ENCODE results near the gene ZNF496.

The ZNF496 gene

DNA sequence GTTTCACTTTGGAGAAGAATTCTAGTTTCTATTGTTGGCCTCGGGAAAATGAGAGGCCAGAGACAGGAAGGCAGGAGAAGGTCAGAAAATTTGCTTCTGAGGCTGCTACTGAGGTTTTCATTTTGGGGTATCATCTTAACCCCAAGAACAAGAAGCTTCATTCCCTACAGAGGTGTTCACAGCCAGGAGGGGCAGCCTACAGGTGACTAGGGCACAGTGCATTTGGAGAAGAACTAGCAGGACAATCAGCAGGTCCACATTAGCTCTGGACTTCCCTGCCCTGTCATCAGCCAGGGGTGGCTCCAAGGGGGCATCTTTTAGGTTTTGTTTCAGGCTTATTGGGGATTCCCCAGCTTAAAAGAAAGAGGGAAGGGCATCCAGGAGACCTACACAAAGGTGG is 12.1 kb upstream of the ZNF496 start:
- no peak for DNase-seq (ENCODE audit: low read depth)
- TF ChIP-seq CTCF (IDR thresholded peaks at IDR 0.05; ENCODE audit: insufficient read depth, low read depth, low read length, missing control alignments), result no peak
- no peak overlapping the region for H3K4me3 ChIP-seq (ENCODE audit: low read length)

DNA sequence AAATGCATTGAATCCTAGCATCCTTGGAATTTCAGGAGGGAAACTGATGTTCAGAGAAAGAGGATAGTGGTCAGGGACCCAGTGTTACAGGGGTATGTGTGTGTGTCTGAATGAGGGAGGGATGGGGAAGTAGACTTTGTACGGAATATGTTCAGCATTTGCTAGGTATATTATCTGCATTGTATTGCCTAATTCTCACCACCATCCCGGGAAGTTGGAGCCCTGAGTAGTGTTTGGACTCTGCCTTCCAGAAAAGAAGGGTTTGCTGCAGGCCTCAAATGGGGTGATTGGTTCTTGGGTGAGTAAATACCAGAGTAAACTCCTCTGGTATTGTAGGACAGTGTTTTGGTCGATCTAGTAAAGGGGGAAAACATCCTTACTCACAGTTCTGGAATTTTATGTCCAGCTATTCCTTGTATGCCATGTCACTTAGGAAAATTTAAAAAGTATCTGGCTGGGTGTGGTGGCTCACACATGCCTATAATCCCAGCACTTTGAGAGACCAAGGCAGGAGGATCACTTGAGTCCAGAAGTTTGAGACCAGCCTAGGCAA is 7.1 kb upstream of the ZNF496 start:
- no peak overlapping the region for H3K4me3 ChIP-seq (ENCODE audit: low read length)
- no peak for DNase-seq (ENCODE audit: low read depth)
- no peak for TF ChIP-seq CTCF (IDR thresholded peaks at IDR 0.05; ENCODE audit: insufficient read depth, low read depth, low read length, missing control alignments)

DNA sequence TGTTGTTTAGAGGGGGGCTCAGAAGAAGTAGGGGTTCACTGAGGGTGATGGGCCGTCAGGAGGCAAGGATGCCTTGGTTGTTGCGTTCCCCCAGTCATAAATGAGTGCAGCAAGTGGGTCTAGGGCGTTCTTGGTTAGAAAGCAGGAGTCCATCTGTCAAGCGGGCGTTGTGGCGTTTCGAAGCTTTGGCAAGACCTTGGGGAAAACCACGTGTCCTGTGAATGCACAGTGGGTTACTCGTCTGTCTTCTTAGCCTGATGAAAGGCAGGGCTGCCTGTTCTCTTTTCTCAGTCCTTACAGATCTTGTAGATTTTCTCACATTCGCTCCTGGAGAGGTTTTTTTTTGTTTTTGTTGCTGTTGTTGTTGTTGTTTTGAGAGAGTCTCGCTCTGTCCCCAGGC is 6.3 kb upstream of the ZNF496 start:
- no peak for DNase-seq (ENCODE audit: low read depth)
- TF ChIP-seq CTCF (IDR thresholded peaks at IDR 0.05; ENCODE audit: insufficient read depth, low read depth, low read length, missing control alignments), result no peak
- no peak overlapping the region for H3K4me3 ChIP-seq (ENCODE audit: low read length)

GRCh38 chr1:247337250-247337746 is 5.6 kb upstream of the ZNF496 start:
- DNase-seq (ENCODE audit: low read depth), result no peak
- no peak overlapping the region for H3K4me3 ChIP-seq (ENCODE audit: low read length)
- no peak for TF ChIP-seq CTCF (IDR thresholded peaks at IDR 0.05; ENCODE audit: insufficient read depth, low read depth, low read length, missing control alignments)

DNA sequence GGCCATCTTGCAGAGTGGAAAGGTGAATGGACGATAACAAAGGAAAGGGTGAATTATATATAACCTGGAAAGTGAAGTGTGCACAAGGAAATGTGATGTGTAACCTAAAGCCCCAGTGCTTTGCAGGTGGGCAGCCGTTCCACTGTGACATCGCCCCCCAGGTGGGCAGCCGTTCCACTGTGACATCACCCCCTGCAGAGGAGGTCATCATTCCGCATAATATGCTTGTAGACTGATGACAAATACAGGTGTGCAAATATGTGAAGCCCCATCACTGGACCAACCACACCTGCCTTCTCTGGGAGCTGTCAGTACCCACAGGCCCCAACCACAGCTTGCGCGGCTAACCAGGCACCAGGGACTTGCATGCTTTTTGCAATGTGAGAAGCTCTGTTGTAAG is 4.7 kb upstream of the ZNF496 start:
- H3K4me3 ChIP-seq (ENCODE audit: low read length), result no peak overlapping the region
- DNase-seq (ENCODE audit: low read depth), result no peak
- TF ChIP-seq CTCF (IDR thresholded peaks at IDR 0.05; ENCODE audit: insufficient read depth, low read depth, low read length, missing control alignments), result no peak

- DNase-seq (ENCODE audit: low read depth), result no peak
- no peak overlapping the region for H3K4me3 ChIP-seq (ENCODE audit: low read length)
- no peak for TF ChIP-seq CTCF (IDR thresholded peaks at IDR 0.05; ENCODE audit: insufficient read depth, low read depth, low read length, missing control alignments)
Observed at GRCh38 chr1:247335882-247336281, 4.2 kb upstream of the ZNF496 start.

Measured in epithelial cell of esophagus (primary cell).